Hepatocyte (in vitro differentiated cells): ENCODE data around the gene CD9. TPM values are rescaled to one million over a fixed set of nuclear protein-coding genes. Genes with fewer than 3 reads are reported as not detected.
A peak's percentile ranks its signal among the peaks of the same experiment; 100 is the strongest.

Experiments used
- DNase-seq: peaks from one replicate; pipeline ENCODE4 v3.0.0-alpha.2; 2016; ENCODE audit warnings: low spot score
- H2AFZ ChIP-seq: fragments of 200-600 bp; sonication (generic); 2 replicates; pipeline ENCODE4 v1.6.0; 2016; ENCODE audit warnings: antibody characterized with exemption, mild to moderate bottlenecking
- H3K27ac ChIP-seq: fragments of 200-600 bp; sonication (generic); 2 replicates; pipeline ENCODE4 v1.5.1; 2016; ENCODE audit warnings: mild to moderate bottlenecking
- H3K27me3 ChIP-seq: fragments of 200-600 bp; sonication (generic); 2 replicates; pipeline ENCODE4 v1.6.1; 2016
- H3K36me3 ChIP-seq: fragments of 200-600 bp; sonication (generic); replicated peaks from 2 replicates; pipeline ENCODE4 v1.5.1; 2016; ENCODE audit warnings: low read depth; ENCODE audit not compliant: insufficient read depth
- H3K4me1 ChIP-seq: fragments of 200-600 bp; sonication (generic); 2 replicates; pipeline ENCODE4 v1.5.1; 2016; ENCODE audit warnings: mild to moderate bottlenecking, moderate library complexity; ENCODE audit not compliant: insufficient read depth
- H3K4me2 ChIP-seq: fragments of 200-600 bp; sonication (generic); 2 replicates; pipeline ENCODE4 v1.6.0; 2016
- H3K4me3 ChIP-seq: fragments of 200-600 bp; sonication (generic); 2 replicates; pipeline ENCODE4 v1.5.1; 2016; ENCODE audit warnings: mild to moderate bottlenecking
- H3K79me2 ChIP-seq: fragments of 200-600 bp; sonication (generic); 2 replicates; pipeline ENCODE4 v1.6.0; 2017; ENCODE audit warnings: mild to moderate bottlenecking
- H3K9me2 ChIP-seq: fragments of 200-600 bp; sonication (generic); replicated peaks from 2 replicates; pipeline ENCODE4 v1.6.0; 2017; ENCODE audit warnings: mild to moderate bottlenecking; ENCODE audit not compliant: insufficient read depth
- H3K9me3 ChIP-seq: fragments of 200-600 bp; sonication (generic); 2 replicates; pipeline ENCODE4 v1.5.1; 2016; ENCODE audit warnings: low read depth, mild to moderate bottlenecking
- H4K20me1 ChIP-seq: fragments of 200-600 bp; sonication (generic); 2 replicates; pipeline ENCODE4 v1.6.0; 2016; ENCODE audit warnings: mild to moderate bottlenecking; ENCODE audit not compliant: insufficient read depth, poor library complexity, severe bottlenecking
- EZH2 ChIP-seq: fragments of 200-600 bp; sonication (generic); IDR thresholded peaks from 2 replicates; pipeline ENCODE4 v1.6.1; 2016; ENCODE audit warnings: antibody characterized with exemption, mild to moderate bottlenecking, borderline replicate concordance
- EZH2phosphoT487 ChIP-seq: fragments of 200-600 bp; sonication (generic); IDR thresholded peaks from one replicate; pipeline ENCODE4 v1.6.1; 2018; ENCODE audit warnings: antibody characterized with exemption, mild to moderate bottlenecking, low read depth, moderate library complexity; ENCODE audit not compliant: unreplicated experiment, severe bottlenecking
- WGBS: methylation state at CpG from one replicate; pipeline ENCODE4 v1.1.6; 2016; ENCODE audit warnings: low lambda C conversion rate; ENCODE audit errors: missing lambda C conversion rate; 5-methylcytosine and 5-hydroxymethylcytosine counted together
- polyA plus RNA-seq: library from polyadenylated mRNA; unstranded; fragments of >200 nt; fragmentation: Nextera tagmentation; extraction: Ambion mirVana; gene quantifications from 2 replicates; pipeline ENCODE4 v1.2.1, GENCODE V29; 2016
- total RNA-seq: library from RNA; depleted of rRNA; stranded (reverse); fragments of >200 nt; gene quantifications from 2 replicates; pipeline ENCODE4 v1.2.3, GENCODE V29; 2014
- TF ChIP-seq, protein P1 (sequence below): fragments of 200-600 bp; sonication (generic); IDR thresholded peaks from 2 replicates; pipeline ENCODE4 v1.5.1; 2016; ENCODE audit warnings: antibody characterized with exemption, mild to moderate bottlenecking; ENCODE audit not compliant: poor library complexity

CD9 gene
- total and polyA plus RNA-seq, 2 experiments from 2014 or later, result 117 to 188 TPM

DNA sequence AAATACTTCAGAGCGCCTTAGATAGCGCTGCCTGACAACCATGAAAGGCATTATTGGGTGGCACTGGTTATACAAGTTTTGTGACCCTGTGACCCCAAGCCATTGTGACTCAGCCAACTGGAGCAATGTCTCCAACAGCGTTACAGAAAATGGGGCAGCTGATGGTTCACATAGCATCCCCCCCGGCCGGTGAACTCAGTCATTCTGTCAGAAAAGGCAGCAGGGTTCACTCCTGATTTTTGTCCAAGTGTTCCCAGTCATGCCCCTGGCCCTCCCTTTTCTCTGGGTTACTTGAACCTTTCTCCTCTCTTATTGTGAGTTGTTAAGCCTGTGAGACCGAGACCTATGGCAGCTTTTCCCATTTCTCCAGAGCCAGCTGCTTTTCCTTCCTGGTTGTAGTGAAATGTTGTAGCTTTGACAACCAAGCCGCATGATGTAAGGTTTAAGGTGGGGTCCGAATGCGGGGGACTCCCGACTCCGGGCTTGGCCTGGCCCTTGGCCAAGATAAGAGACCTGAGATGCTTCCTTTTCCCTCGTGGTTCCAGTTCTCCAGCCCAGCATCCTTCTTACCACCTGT lies 22.0 kb downstream of the CD9 start:
- peaks cover 30% of the 10 kb centered on the region for H3K4me1 ChIP-seq
- H3K27me3 ChIP-seq, result no peaks in the 10 kb centered on the region

DNA sequence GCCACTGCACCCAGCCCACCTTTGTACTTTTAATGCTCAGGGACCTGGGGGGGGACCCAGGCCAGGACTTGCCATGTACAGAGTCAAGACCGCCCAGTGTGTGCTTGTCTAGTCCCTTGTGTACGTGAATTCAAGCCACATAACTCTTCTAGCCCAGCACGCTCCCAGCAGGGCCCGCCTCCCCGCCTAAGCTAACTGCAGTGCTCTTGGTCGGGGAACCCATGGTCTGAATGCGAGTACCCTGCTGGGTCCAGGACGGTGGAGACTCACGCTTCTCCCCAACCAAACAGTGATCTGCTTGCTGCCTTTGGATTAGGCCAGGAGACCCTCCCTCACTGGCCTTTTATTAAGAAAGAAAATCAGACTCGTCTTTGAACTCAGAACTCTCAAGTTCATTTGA lies 23.3 kb downstream of the CD9 start:
- Histone ChIP-seq H3K27ac (no peak overlapping the region), H3K4me1 (peaks cover 43% of the 10 kb centered on the region), H3K4me2 (no peak overlapping the region)

More for the DNA sequence above, 22.0 kb downstream of the CD9 start:
- no peak overlapping the region for H2AFZ ChIP-seq
- H3K79me2 ChIP-seq, result peaks cover 68% of the 10 kb centered on the region
- DNase-seq, result no peak
- H3K36me3 ChIP-seq, result no peaks in the 10 kb centered on the region
- H3K4me3 ChIP-seq, result no peak overlapping the region
- peak overlapping the region; percentile 40 for H3K27ac ChIP-seq
- no peaks in the 10 kb centered on the region for H3K9me3 ChIP-seq
- no peaks in the 10 kb centered on the region for H4K20me1 ChIP-seq
- WGBS, result 77% methylated on average over 12 of the region's 12 CpGs
- H3K9me2 ChIP-seq, result no peaks in the 10 kb centered on the region
- H3K4me2 ChIP-seq, result no peak overlapping the region
- TF ChIP-seq EZH2phosphoT487, result no peak

DNA sequence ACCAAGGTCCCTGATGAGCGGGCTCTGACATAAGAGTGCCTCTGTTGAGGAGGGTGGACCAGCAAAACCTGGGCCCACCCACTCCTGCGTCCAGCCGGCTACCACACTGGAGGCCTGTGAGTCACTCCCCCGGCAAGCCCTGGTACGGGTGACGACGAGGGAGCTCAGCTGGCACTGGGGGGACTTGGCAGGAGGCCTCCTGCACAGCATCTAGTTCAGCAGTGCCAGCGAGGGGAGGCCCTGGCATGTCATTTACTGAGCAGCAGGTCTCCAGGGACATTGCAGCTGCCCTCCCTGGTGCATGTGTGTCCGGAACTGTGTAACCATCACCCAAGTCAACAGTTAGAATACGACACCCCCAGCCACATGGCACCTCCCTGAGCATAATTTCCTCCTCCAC lies 24.4 kb downstream of the CD9 start:
- H3K27me3 ChIP-seq, result no peaks in the 10 kb centered on the region
- no peak overlapping the region for H2AFZ ChIP-seq
- no peak overlapping the region for H3K4me3 ChIP-seq
- WGBS, result 95% methylated on average over 10 of the region's 10 CpGs
- H3K79me2 ChIP-seq, result peaks cover 49% of the 10 kb centered on the region
- H3K27ac ChIP-seq, result no peak overlapping the region
- H3K36me3 ChIP-seq, result no peaks in the 10 kb centered on the region
- no peak overlapping the region for H3K4me2 ChIP-seq
- DNase-seq, result peak; percentile 3
- H4K20me1 ChIP-seq, result no peaks in the 10 kb centered on the region
- no peaks in the 10 kb centered on the region for H3K9me3 ChIP-seq
- no peaks in the 10 kb centered on the region for H3K9me2 ChIP-seq
- TF ChIP-seq, protein P1, sequence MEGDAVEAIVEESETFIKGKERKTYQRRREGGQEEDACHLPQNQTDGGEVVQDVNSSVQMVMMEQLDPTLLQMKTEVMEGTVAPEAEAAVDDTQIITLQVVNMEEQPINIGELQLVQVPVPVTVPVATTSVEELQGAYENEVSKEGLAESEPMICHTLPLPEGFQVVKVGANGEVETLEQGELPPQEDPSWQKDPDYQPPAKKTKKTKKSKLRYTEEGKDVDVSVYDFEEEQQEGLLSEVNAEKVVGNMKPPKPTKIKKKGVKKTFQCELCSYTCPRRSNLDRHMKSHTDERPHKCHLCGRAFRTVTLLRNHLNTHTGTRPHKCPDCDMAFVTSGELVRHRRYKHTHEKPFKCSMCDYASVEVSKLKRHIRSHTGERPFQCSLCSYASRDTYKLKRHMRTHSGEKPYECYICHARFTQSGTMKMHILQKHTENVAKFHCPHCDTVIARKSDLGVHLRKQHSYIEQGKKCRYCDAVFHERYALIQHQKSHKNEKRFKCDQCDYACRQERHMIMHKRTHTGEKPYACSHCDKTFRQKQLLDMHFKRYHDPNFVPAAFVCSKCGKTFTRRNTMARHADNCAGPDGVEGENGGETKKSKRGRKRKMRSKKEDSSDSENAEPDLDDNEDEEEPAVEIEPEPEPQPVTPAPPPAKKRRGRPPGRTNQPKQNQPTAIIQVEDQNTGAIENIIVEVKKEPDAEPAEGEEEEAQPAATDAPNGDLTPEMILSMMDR, result no peak
- H3K4me1 ChIP-seq, result peaks cover 53% of the 10 kb centered on the region

More for the DNA sequence above, 23.3 kb downstream of the CD9 start:
- no peaks in the 10 kb centered on the region for H3K9me3 ChIP-seq
- H2AFZ ChIP-seq, result no peak overlapping the region
- no peaks in the 10 kb centered on the region for H3K36me3 ChIP-seq
- DNase-seq, result no peak
- H3K4me3 ChIP-seq, result no peak overlapping the region
- H3K27me3 ChIP-seq, result no peaks in the 10 kb centered on the region
- TF ChIP-seq EZH2, result no peak
- TF ChIP-seq EZH2phosphoT487, result no peak
- TF ChIP-seq, protein P1, result no peak
- H4K20me1 ChIP-seq, result no peaks in the 10 kb centered on the region
- H3K79me2 ChIP-seq, result peaks cover 58% of the 10 kb centered on the region
- H3K9me2 ChIP-seq, result no peaks in the 10 kb centered on the region
- 95% methylated on average over 10 of the region's 10 CpGs for WGBS

DNA sequence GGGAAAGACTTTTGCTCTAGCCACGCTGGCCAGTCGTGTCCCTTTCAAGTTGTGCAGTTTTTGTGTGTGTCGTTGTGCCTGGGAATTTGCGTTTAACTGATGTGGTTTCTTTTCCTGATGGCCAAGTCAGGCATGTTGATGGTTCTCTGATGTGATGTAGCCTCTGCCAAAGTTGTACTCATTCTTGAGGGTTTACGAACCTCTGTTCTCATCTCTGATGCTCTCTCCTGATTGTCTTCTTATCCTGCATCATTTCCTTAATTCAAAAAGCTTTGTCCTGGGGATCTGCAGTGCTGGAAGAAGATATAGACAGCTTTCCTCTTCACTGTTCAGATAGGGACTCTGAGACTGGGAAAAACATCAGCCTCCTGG lies 25.4 kb downstream of the CD9 start:
- peaks cover 39% of the 10 kb centered on the region for H3K79me2 ChIP-seq
- no peaks in the 10 kb centered on the region for H4K20me1 ChIP-seq
- 88% methylated on average over 5 of the region's 5 CpGs for WGBS
- H3K9me2 ChIP-seq, result no peaks in the 10 kb centered on the region
- H3K27ac ChIP-seq, result peak overlapping the region; percentile 97
- H3K4me2 ChIP-seq, result peak overlapping the region; percentile 44
- peak; percentile 4 for DNase-seq
- no peak overlapping the region for H3K4me3 ChIP-seq
- H2AFZ ChIP-seq, result no peak overlapping the region
- H3K36me3 ChIP-seq, result no peaks in the 10 kb centered on the region
- TF ChIP-seq EZH2phosphoT487, result no peak
- TF ChIP-seq EZH2, result no peak
- TF ChIP-seq, protein P1, result no peak
- no peaks in the 10 kb centered on the region for H3K9me3 ChIP-seq
- H3K4me1 ChIP-seq, result peaks cover 62% of the 10 kb centered on the region
- no peaks in the 10 kb centered on the region for H3K27me3 ChIP-seq
